Endothelial cell of umbilical vein (primary cell): ENCODE results near the gene CBX4. TPM values are rescaled to one million over a fixed set of nuclear protein-coding genes. Genes with fewer than 3 reads are reported as not detected.

Experiments used
- BruUV-seq: library from RNA; stranded (reverse); fragments of 400-500 nt; replicated peaks from 2 replicates; lab custom pipeline; 2021; lab: Mats Ljungman, UMichigan
- CTCF ChIA-PET: fragments of 300-600, 350-600 bp; sonication (Branson Sonifier 250); formaldehyde crosslinking; loops from one replicate; lab custom pipeline; 2021; ENCODE audit warnings: antibody characterized with exemption, inconsistent platforms; lab: Charles Lee
- POLR2A ChIA-PET: fragments of 300-600, 350-600 bp; sonication (Branson Sonifier 250); formaldehyde crosslinking; loops from one replicate; lab custom pipeline; 2021; ENCODE audit warnings: antibody characterized with exemption, inconsistent platforms; lab: Charles Lee
- DNase-seq: peaks from one replicate; pipeline ENCODE4 v3.0.0-alpha.2; 2011; ENCODE audit warnings: low read depth, low spot score
- FAIRE-seq: peaks from 2 replicates; lab custom pipeline; 2011; peaks lifted over from hg19 to GRCh38; lab: Jason Lieb, UNC
- H2AFZ ChIP-seq: 2 replicates; pipeline ENCODE4 v1.6.0; 2012; ENCODE audit warnings: low read depth, low read length, control low read depth, inconsistent platforms
- H3K27ac ChIP-seq: 2 replicates; pipeline ENCODE4 v1.5.1; 2011; ENCODE audit warnings: low read depth, mild to moderate bottlenecking, control low read depth, low read length, moderate library complexity; ENCODE audit not compliant: insufficient read depth
- H3K27me3 ChIP-seq, 2 experiments: 2 replicates each; pipeline versions ENCODE4 v1.6.0 to v1.6.1; 2011; ENCODE audit warnings: low read length in 2 of 2, mixed read lengths in 1 of 2; ENCODE audit not compliant: control insufficient read depth in 2 of 2, insufficient read depth in 2 of 2
- H3K36me3 ChIP-seq, 2 experiments: 2 replicates in 1 of 2; 3 replicates in 1 of 2; pipeline ENCODE4 v1.5.1; 2011; ENCODE audit warnings: low read length in 2 of 2, mild to moderate bottlenecking in 1 of 2, moderate library complexity in 1 of 2; ENCODE audit not compliant: control insufficient read depth in 2 of 2, insufficient read depth in 2 of 2; ENCODE audit errors: extremely low read depth in 1 of 2
- H3K4me1 ChIP-seq: 3 replicates; pipeline ENCODE4 v1.5.1; 2011; ENCODE audit warnings: mild to moderate bottlenecking, low read length; ENCODE audit not compliant: control insufficient read depth, insufficient read depth; ENCODE audit errors: extremely low read depth
- H3K4me2 ChIP-seq: 2 replicates; pipeline ENCODE4 v1.6.1; 2011; ENCODE audit warnings: low read length, control low read depth, mixed read lengths; ENCODE audit not compliant: insufficient read depth
- H3K4me3 ChIP-seq, 3 experiments: fragments of 200-600 bp in 1 of 3; sonication (generic), shearing (Covaris generic) in 1 of 3; replicated peaks in 1 of 3; 2 replicates each; pipeline ENCODE4 v1.5.1; 2011 to 2016; ENCODE audit warnings: control low read depth in 3 of 3, low read length in 3 of 3, mild to moderate bottlenecking in 2 of 3, inconsistent platforms in 1 of 3, low read depth in 1 of 3, moderate library complexity in 1 of 3; ENCODE audit not compliant: insufficient read depth in 1 of 3
- H3K79me2 ChIP-seq: 2 replicates; pipeline ENCODE4 v1.6.0; 2012; ENCODE audit warnings: low read length, inconsistent platforms; ENCODE audit not compliant: control insufficient read depth, insufficient read depth
- H3K9ac ChIP-seq: replicated peaks from 2 replicates; pipeline ENCODE3; 2011; ENCODE audit warnings: low read length, control low read depth; ENCODE audit not compliant: insufficient read depth; ENCODE audit errors: extremely low read depth
- H3K9me1 ChIP-seq: replicated peaks from 3 replicates; pipeline ENCODE4 v1.6.0; 2011; ENCODE audit warnings: mild to moderate bottlenecking, low read length; ENCODE audit not compliant: control insufficient read depth, insufficient read depth; ENCODE audit errors: extremely low read depth
- H3K9me3 ChIP-seq: replicated peaks from 2 replicates; pipeline ENCODE4 v1.5.1; 2012; ENCODE audit warnings: low read length, inconsistent platforms; ENCODE audit not compliant: control insufficient read depth, insufficient read depth
- H4K20me1 ChIP-seq: replicated peaks from 2 replicates; pipeline ENCODE3; 2011; ENCODE audit warnings: mild to moderate bottlenecking, low read length; ENCODE audit not compliant: control insufficient read depth, insufficient read depth; ENCODE audit errors: extremely low read depth
- EZH2 ChIP-seq: IDR thresholded peaks from 2 replicates; pipeline ENCODE4 v1.6.1; 2012; ENCODE audit warnings: borderline replicate concordance, low read depth, mild to moderate bottlenecking, moderate library complexity, low read length, inconsistent platforms; ENCODE audit not compliant: severe bottlenecking
- FOS ChIP-seq: IDR thresholded peaks from 2 replicates; pipeline ENCODE4 v1.6.1; 2011; ENCODE audit warnings: mild to moderate bottlenecking, low read length, moderate library complexity, borderline replicate concordance; ENCODE audit not compliant: insufficient read depth
- GATA2 ChIP-seq: IDR thresholded peaks from 2 replicates; pipeline ENCODE4 v1.7.0; 2011; ENCODE audit warnings: low read depth, mild to moderate bottlenecking, moderate library complexity, mixed read lengths, low read length; ENCODE audit not compliant: insufficient read length, insufficient read depth
- JUN ChIP-seq: IDR thresholded peaks from 2 replicates; pipeline ENCODE4 v1.6.1; 2011; ENCODE audit warnings: borderline replicate concordance, low read depth; ENCODE audit not compliant: insufficient read length, insufficient read depth
- MAX ChIP-seq: IDR thresholded peaks from 2 replicates; pipeline ENCODE4 v1.6.1; 2011; ENCODE audit not compliant: insufficient read depth, insufficient read length
- MYC ChIP-seq: IDR thresholded peaks from one replicate; pipeline ENCODE4 v1.6.1; 2011; ENCODE audit warnings: mild to moderate bottlenecking, low read depth, low read length
- POLR2A ChIP-seq: IDR thresholded peaks from 2 replicates; pipeline ENCODE4 v1.6.1; 2012; ENCODE audit warnings: low read depth, mild to moderate bottlenecking, control low read depth, low read length
- POLR2AphosphoS5 ChIP-seq: IDR thresholded peaks from 2 replicates; pipeline ENCODE4 v1.6.1; 2012; ENCODE audit warnings: low read depth, mild to moderate bottlenecking, control low read depth, low read length, moderate library complexity; ENCODE audit not compliant: insufficient read depth
- dilution Hi-C: fragments of 300-500 bp; cut with MboI; formaldehyde crosslinking; loops from one replicate; pipeline ENCODE4 v1.15.0; 2019; ENCODE audit warnings: low sequenced_read_pairs; ENCODE audit not compliant: extremely low pct_ligation_motif_present
- intact Hi-C: fragments of 100-400 bp; cut with micrococcal nuclease; formaldehyde crosslinking; loops from one replicate; pipeline ENCODE4 v1.10.0; 2022
- polyA plus RNA-seq, 4 experiments: library from polyadenylated mRNA; depleted of rRNA in 3 of 4; stranded (reverse) in 3 of 4; unstranded in 1 of 4; fragments of >200 nt; gene quantifications; 2 replicates each; pipeline versions ENCODE4 v1.2.1 to v1.2.3, GENCODE V29; 2011 to 2012; ENCODE audit warnings: missing spikeins in 1 of 4
- total RNA-seq: library from RNA; stranded (reverse); gene quantifications from 2 replicates; pipeline ENCODE4 v1.2.3, GENCODE V29; 2021
- TF ChIP-seq, protein P1 (sequence below), 2 donors: IDR thresholded peaks; 1 replicate in 1 of 2; 2 replicates in 1 of 2; pipeline ENCODE4 v1.5.1; 2011; ENCODE audit warnings: low read length in 2 of 2, mild to moderate bottlenecking in 2 of 2, moderate library complexity in 2 of 2, control low read depth in 1 of 2, inconsistent platforms in 1 of 2, low read depth in 1 of 2; ENCODE audit not compliant: insufficient read depth in 1 of 2; ENCODE audit errors: extremely low read depth in 1 of 2

CBX4 gene
- total and polyA plus RNA-seq, 2 donors (not counting 3 experiments of a cell fraction or from before 2014, with no cell fraction given) = 7.0 to 12.3 TPM

- Histone ChIP-seq H3K9me3 (no peaks in the 10 kb centered on the region), H3K4me1 (no peaks in the 10 kb centered on the region), H3K27me3 (peaks cover 0 to 3% of the 10 kb centered on the region in 2 experiments), H3K4me2 (no peak overlapping the region), H3K36me3 (no peaks in the 10 kb centered on the region), H3K4me3 (no peak overlapping the region), H3K9ac (no peak overlapping the region), H3K27ac (no peak overlapping the region), H3K79me2 (no peaks in the 10 kb centered on the region), H4K20me1 (no peaks in the 10 kb centered on the region), H3K9me1 (no peaks in the 10 kb centered on the region), H2AFZ (no peak overlapping the region)
- POLR2A ChIA-PET = no interaction called here
- dilution Hi-C loops = no loop called here
- TF ChIP-seq POLR2A (no peak), EZH2 (no peak), MYC (no peak), JUN (no peak), FOS (no peak), POLR2AphosphoS5 (no peak), GATA2 (no peak), MAX (no peak)
- TF ChIP-seq, protein P1, sequence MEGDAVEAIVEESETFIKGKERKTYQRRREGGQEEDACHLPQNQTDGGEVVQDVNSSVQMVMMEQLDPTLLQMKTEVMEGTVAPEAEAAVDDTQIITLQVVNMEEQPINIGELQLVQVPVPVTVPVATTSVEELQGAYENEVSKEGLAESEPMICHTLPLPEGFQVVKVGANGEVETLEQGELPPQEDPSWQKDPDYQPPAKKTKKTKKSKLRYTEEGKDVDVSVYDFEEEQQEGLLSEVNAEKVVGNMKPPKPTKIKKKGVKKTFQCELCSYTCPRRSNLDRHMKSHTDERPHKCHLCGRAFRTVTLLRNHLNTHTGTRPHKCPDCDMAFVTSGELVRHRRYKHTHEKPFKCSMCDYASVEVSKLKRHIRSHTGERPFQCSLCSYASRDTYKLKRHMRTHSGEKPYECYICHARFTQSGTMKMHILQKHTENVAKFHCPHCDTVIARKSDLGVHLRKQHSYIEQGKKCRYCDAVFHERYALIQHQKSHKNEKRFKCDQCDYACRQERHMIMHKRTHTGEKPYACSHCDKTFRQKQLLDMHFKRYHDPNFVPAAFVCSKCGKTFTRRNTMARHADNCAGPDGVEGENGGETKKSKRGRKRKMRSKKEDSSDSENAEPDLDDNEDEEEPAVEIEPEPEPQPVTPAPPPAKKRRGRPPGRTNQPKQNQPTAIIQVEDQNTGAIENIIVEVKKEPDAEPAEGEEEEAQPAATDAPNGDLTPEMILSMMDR (IDR thresholded peaks at IDR 0.05; ENCODE audit: extremely low read depth in 1 of 2, insufficient read depth in 1 of 2, low read depth in 1 of 2, low read length in 2 of 2) = no peak
- DNase-seq = no peak
- no TSS peak for BruUV-seq
- intact Hi-C loops = no loop called here
- FAIRE-seq = no peak
- CTCF ChIA-PET = interaction anchor here (1.1 to 1.8 kb wide), 3 partner anchors 11 to 34 kb away, joined by 3 to 6 read pairs (median 5); no protein-coding TSS in a partner anchor
These were observed 44.0 kb upstream of the CBX4 start for GRCh38 chr17:79883202-79883601.
